SK-N-MC (cell line): ENCODE measurements around the gene ZBTB25.

ENCODE experiments used
- EZH2 ChIP-seq: fragments of 200-600 bp; sonication (generic); IDR thresholded peaks from one replicate; pipeline ENCODE4 v1.6.1; 2017; ENCODE audit warnings: antibody characterized with exemption
- FOXP2 ChIP-seq: optimal IDR thresholded peaks from 2 replicates; pipeline ENCODE3; 2011; ENCODE audit warnings: mild to moderate bottlenecking, moderate library complexity; ENCODE audit not compliant: insufficient read depth; ENCODE audit errors: extremely low read length, control extremely low read depth
- POLR2AphosphoS5 ChIP-seq: IDR thresholded peaks from 2 replicates; pipeline ENCODE4 v1.6.1; 2012; ENCODE audit warnings: mild to moderate bottlenecking, low read depth, low read length, borderline replicate concordance

DNA sequence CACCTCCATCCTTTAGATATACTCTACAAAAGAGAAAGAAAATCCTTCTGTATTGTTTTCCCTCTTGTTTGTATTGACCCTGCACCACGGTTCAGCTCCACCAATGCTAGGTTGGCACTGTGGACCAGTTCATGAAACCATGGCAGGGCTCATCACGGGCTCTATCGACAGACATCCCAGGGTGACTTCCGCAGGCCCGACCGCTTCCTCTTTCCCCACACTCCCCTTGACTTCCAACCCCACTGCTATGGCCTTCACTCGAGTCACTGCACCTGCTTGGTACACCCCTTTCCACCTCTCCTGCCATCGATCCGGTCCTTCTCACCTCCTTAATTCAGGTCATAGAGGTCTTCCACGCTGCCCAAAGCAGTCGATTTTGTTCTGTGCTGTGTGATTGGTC, 59.5 kb downstream of the ZBTB25 start:
- no peak for TF ChIP-seq POLR2AphosphoS5
- TF ChIP-seq EZH2, result no peak
- no peak for TF ChIP-seq FOXP2
